H1 (cell line): Measurements from ENCODE around the gene ARHGAP21. TPM values are rescaled to one million over a fixed set of nuclear protein-coding genes. Genes with fewer than 3 reads are reported as not detected.

Source experiments
- CTCF ChIA-PET: fragments of 300-600 bp; sonication (Branson Sonifier 250); formaldehyde crosslinking; loops from one replicate; lab custom pipeline; 2021; ENCODE audit not compliant: partially characterized antibody; lab: Charles Lee
- POLR2A ChIA-PET: fragments of 300-600 bp; sonication (Branson Sonifier 250); formaldehyde crosslinking; loops from one replicate; lab custom pipeline; 2021; ENCODE audit warnings: inconsistent platforms; ENCODE audit not compliant: partially characterized antibody; lab: Charles Lee
- DNase-seq, 2 experiments: peaks; one replicate each; pipeline versions ENCODE4 v3.0.0 to v3.0.0-alpha.2; 2010 to 2022; ENCODE audit warnings: low spot score in 2 of 2, low read depth in 1 of 2, mixed read lengths in 1 of 2
- FAIRE-seq: peaks from 2 replicates; lab custom pipeline; 2011; peaks lifted over from hg19 to GRCh38; lab: Jason Lieb, UNC
- H2AFZ ChIP-seq: 2 replicates; pipeline ENCODE4 v1.8.1; 2012; ENCODE audit warnings: low read length, inconsistent platforms
- H2AK5ac ChIP-seq: 2 replicates; pipeline ENCODE4 v1.6.1; 2013; ENCODE audit warnings: low read depth, low read length
- H2BK120ac ChIP-seq: replicated peaks from 2 replicates; pipeline ENCODE3; 2013; ENCODE audit warnings: low read depth, low read length, inconsistent platforms
- H2BK12ac ChIP-seq: 2 replicates; pipeline ENCODE4 v1.6.1; 2013; ENCODE audit warnings: low read depth, low read length
- H2BK15ac ChIP-seq: 2 replicates; pipeline ENCODE4 v1.6.1; 2013; ENCODE audit warnings: low read length
- H2BK20ac ChIP-seq: 2 replicates; pipeline ENCODE4 v1.6.1; 2013; ENCODE audit warnings: low read length
- H2BK5ac ChIP-seq: 2 replicates; pipeline ENCODE4 v1.6.1; 2013; ENCODE audit warnings: low read depth, low read length
- H3K14ac ChIP-seq: 2 replicates; pipeline ENCODE4 v1.6.1; 2013; ENCODE audit warnings: inconsistent platforms; ENCODE audit not compliant: insufficient read length
- H3K18ac ChIP-seq: 2 replicates; pipeline ENCODE4 v1.6.1; 2013; ENCODE audit warnings: low read length; ENCODE audit errors: extremely low read depth
- H3K23ac ChIP-seq: 2 replicates; pipeline ENCODE4 v1.6.1; 2013; ENCODE audit warnings: inconsistent platforms; ENCODE audit not compliant: insufficient read length
- H3K23me2 ChIP-seq: 2 replicates; pipeline ENCODE4 v1.6.1; 2013; ENCODE audit warnings: low read depth, low read length
- H3K27ac ChIP-seq: 2 replicates; pipeline ENCODE4 v1.6.1; 2011; ENCODE audit warnings: low read depth, low read length, inconsistent platforms
- H3K27me3 ChIP-seq, 4 experiments: replicated peaks in 1 of 4; 1 replicate in 1 of 4; 2 replicates in 3 of 4; pipeline versions ENCODE4 v1.6.1 to v1.8.1; 2011 to 2013; ENCODE audit warnings: low read length in 3 of 4, mild to moderate bottlenecking in 3 of 4, inconsistent platforms in 2 of 4, mixed read lengths in 2 of 4, moderate library complexity in 1 of 4; ENCODE audit not compliant: control insufficient read depth in 3 of 4, insufficient read depth in 3 of 4; ENCODE audit errors: extremely low read depth in 1 of 4
- H3K36me3 ChIP-seq, 4 experiments: 2 replicates each; pipeline versions ENCODE4 v1.6.1 to v1.8.1; 2011 to 2013; ENCODE audit warnings: mild to moderate bottlenecking in 4 of 4, low read length in 3 of 4, moderate library complexity in 2 of 4, control low read depth in 1 of 4, inconsistent platforms in 1 of 4; ENCODE audit not compliant: insufficient read depth in 4 of 4, control insufficient read depth in 2 of 4
- H3K4ac ChIP-seq: replicated peaks from 2 replicates; pipeline ENCODE3; 2013; ENCODE audit warnings: low read length, low read depth, mixed read lengths, inconsistent platforms; ENCODE audit not compliant: insufficient read length
- H3K4me1 ChIP-seq, 4 experiments: replicated peaks in 1 of 4; 1 replicate in 1 of 4; 2 replicates in 3 of 4; pipeline versions ENCODE4 v1.6.1 to v1.8.1; 2011 to 2013; ENCODE audit warnings: low read length in 3 of 4, inconsistent platforms in 2 of 4, mixed read lengths in 1 of 4; ENCODE audit not compliant: insufficient read depth in 4 of 4, control insufficient read depth in 3 of 4
- H3K4me2 ChIP-seq, 2 experiments: 2 replicates each; pipeline versions ENCODE4 v1.6.1 to v1.8.1; 2011 to 2013; ENCODE audit warnings: low read depth in 2 of 2, low read length in 2 of 2, control low read depth in 1 of 2, inconsistent platforms in 1 of 2, mild to moderate bottlenecking in 1 of 2; ENCODE audit not compliant: insufficient read depth in 1 of 2
- H3K4me3 ChIP-seq, 4 experiments: fragments of 200-600, 300-600 bp in 1 of 4; sonication (generic), shearing (Covaris generic), sonication (Bioruptor Twin) in 1 of 4; 2 replicates each; pipeline versions ENCODE4 v1.5.1 to v1.8.1; 2011 to 2016; ENCODE audit warnings: low read length in 4 of 4, low read depth in 3 of 4, control low read depth in 2 of 4, inconsistent platforms in 2 of 4, mild to moderate bottlenecking in 2 of 4, mixed read lengths in 1 of 4, moderate library complexity in 1 of 4; ENCODE audit not compliant: insufficient read depth in 2 of 4; ENCODE audit errors: extremely low read depth in 1 of 4
- H3K56ac ChIP-seq: replicated peaks from 2 replicates; pipeline ENCODE3; 2013; ENCODE audit warnings: low read depth, mild to moderate bottlenecking, mixed read lengths, low read length, inconsistent platforms; ENCODE audit not compliant: insufficient read length
- H3K79me1 ChIP-seq: 2 replicates; pipeline ENCODE4 v1.6.1; 2013; ENCODE audit warnings: low read depth, low read length, control low read depth
- H3K79me2 ChIP-seq, 2 experiments: 2 replicates each; pipeline versions ENCODE4 v1.6.1 to v1.8.1; 2012 to 2013; ENCODE audit warnings: low read length in 2 of 2, mild to moderate bottlenecking in 2 of 2, inconsistent platforms in 1 of 2; ENCODE audit not compliant: insufficient read depth in 2 of 2, control insufficient read depth in 1 of 2
- H3K9ac ChIP-seq, 4 experiments: replicated peaks in 1 of 4; 1 replicate in 1 of 4; 2 replicates in 3 of 4; pipeline versions ENCODE4 v1.6.1 to v1.8.1; 2011 to 2013; ENCODE audit warnings: low read depth in 3 of 4, low read length in 3 of 4, control low read depth in 2 of 4, mild to moderate bottlenecking in 2 of 4, moderate library complexity in 2 of 4, inconsistent platforms in 1 of 4; ENCODE audit errors: extremely low read depth in 1 of 4
- H3K9me3 ChIP-seq, 2 experiments: 2 replicates each; pipeline versions ENCODE4 v1.6.1 to v1.8.1; 2012 to 2013; ENCODE audit warnings: mild to moderate bottlenecking in 2 of 2, moderate library complexity in 2 of 2, control low read depth in 1 of 2, inconsistent platforms in 1 of 2, low read depth in 1 of 2, low read length in 1 of 2, mixed read lengths in 1 of 2; ENCODE audit not compliant: insufficient read depth in 2 of 2
- H4K20me1 ChIP-seq, 2 experiments: replicated peaks in 1 of 2; 2 replicates each; pipeline versions ENCODE3 to v1.8.1; 2011 to 2013; ENCODE audit warnings: inconsistent platforms in 2 of 2, low read length in 2 of 2, mild to moderate bottlenecking in 1 of 2; ENCODE audit not compliant: insufficient read depth in 2 of 2, control insufficient read depth in 1 of 2
- H4K5ac ChIP-seq: 2 replicates; pipeline ENCODE4 v1.6.1; 2013; ENCODE audit warnings: low read length, low read depth, mixed read lengths, inconsistent platforms; ENCODE audit not compliant: insufficient read length
- H4K8ac ChIP-seq: 2 replicates; pipeline ENCODE4 v1.8.0; 2013; ENCODE audit warnings: mild to moderate bottlenecking, moderate library complexity, low read length, inconsistent platforms; ENCODE audit not compliant: insufficient read depth; ENCODE audit errors: extremely low read depth
- H4K91ac ChIP-seq: replicated peaks from 2 replicates; pipeline ENCODE3; 2013; ENCODE audit warnings: low read length, mixed read lengths, inconsistent platforms; ENCODE audit not compliant: insufficient read length
- SIX5 ChIP-seq: IDR thresholded peaks from 2 replicates; pipeline ENCODE4 v1.6.1; 2011; ENCODE audit warnings: mild to moderate bottlenecking, low read depth, low read length
- TEAD4 ChIP-seq: IDR thresholded peaks from 2 replicates; pipeline ENCODE4 v1.6.1; 2012; ENCODE audit warnings: low read depth, low read length, inconsistent platforms, mixed read lengths
- WGBS, 2 experiments: shearing (Covaris generic) in 1 of 2; methylation state at CpG; one replicate each; pipeline versions ENCODE4 v1.1.6 to v1.1.7; 2013 to 2015; ENCODE audit warnings: low lambda C conversion rate in 2 of 2, mixed read lengths in 2 of 2, inconsistent platforms in 1 of 2, low coverage in 1 of 2, missing lambda C conversion rate in 1 of 2; ENCODE audit not compliant: insufficient replicate concordance in 2 of 2, insufficient coverage in 1 of 2, insufficient read length in 1 of 2; ENCODE audit errors: extremely low coverage in 1 of 2, missing lambda C conversion rate in 1 of 2; 5-methylcytosine and 5-hydroxymethylcytosine counted together
- polyA plus RNA-seq, 7 experiments: library from polyadenylated mRNA; depleted of rRNA in 3 of 7; stranded (reverse) in 5 of 7; unstranded in 2 of 7; fragments of >200 nt in 5 of 7; fragments of 200-250 nt in 2 of 7; gene quantifications; 1 replicate in 5 of 7; 2 replicates in 1 of 7; 4 replicates in 1 of 7; pipeline versions ENCODE4 v1.2.1 to v1.2.3, GENCODE V29; 2011 to 2013; ENCODE audit warnings: missing spikeins in 2 of 7, mixed read lengths in 2 of 7
- total RNA-seq: library from RNA; stranded (reverse); fragmentation: NEBNext Ultra II Directional; extraction: Animal tissue kit (Norgen Biotek cat#: 25700); gene quantifications from 2 replicates; pipeline ENCODE4 v1.2.1, GENCODE V29; 2021

The ARHGAP21 gene
- total and polyA plus RNA-seq, 2 of the 8 experiments (the other 6 are each of a cell fraction or from before 2014, with no cell fraction given), result 14.4 to 35.3 TPM

GRCh38 chr10:24569828-24570657 lies 153.6 kb downstream of the ARHGAP21 start:
- Histone ChIP-seq H2AFZ (no peak overlapping the region), H2BK5ac (no peak overlapping the region), H4K8ac (no peak overlapping the region), H3K9ac (no peak overlapping the region), H2BK15ac (no peak overlapping the region), H4K5ac (no peak overlapping the region), H3K27me3 (no peaks in the 10 kb centered on the region), H3K14ac (no peak overlapping the region), H4K91ac (no peak overlapping the region), H3K9me3 (no peaks in the 10 kb centered on the region), H3K4me3 (no peak overlapping the region), H4K20me1 (no peaks in the 10 kb centered on the region), H3K27ac (no peak overlapping the region), H3K23ac (no peak overlapping the region), H2AK5ac (no peak overlapping the region), H3K79me2 (no peaks in the 10 kb centered on the region), H3K18ac (no peak overlapping the region), H3K23me2 (no peaks in the 10 kb centered on the region), H2BK12ac (no peak overlapping the region), H3K4ac (no peak overlapping the region), H3K79me1 (no peaks in the 10 kb centered on the region), H2BK120ac (no peak overlapping the region), H3K36me3 (no peaks in the 10 kb centered on the region), H3K56ac (no peak overlapping the region), H2BK20ac (no peak overlapping the region), H3K4me1 (peaks cover 0 to 2% (median 0%) of the 10 kb centered on the region in 4 experiments; a peak in 1 of 7 replicates), H3K4me2 (no peak overlapping the region)
- POLR2A ChIA-PET, result interaction anchor here (1.4 kb wide), 1 partner anchor 10 kb away, joined by 3 read pairs; no protein-coding TSS in a partner anchor
- 92% methylated on average over 12 of the region's 12 CpGs; no CpG with 5 or more reads in 1 of the 2 experiments for WGBS, 2 experiments
- no peak for TF ChIP-seq TEAD4
- no peak for TF ChIP-seq SIX5
- no peak for DNase-seq
- no peak for FAIRE-seq
- CTCF ChIA-PET, result interaction anchor here (0.8 to 1.0 kb wide), 2 partner anchors 8 to 13 kb away, joined by 3 read pairs; no protein-coding TSS in a partner anchor
